Activated T-cell treated with anti-CD3 and anti-CD28 coated beads for 24 hours (primary cell): ENCODE results near the gene PHC3.

Experiments
- DNase-seq: peaks from one replicate; pipeline ENCODE4 v3.0.0-alpha.2; 2020; ENCODE audit warnings: low read depth

PHC3 gene

DNA sequence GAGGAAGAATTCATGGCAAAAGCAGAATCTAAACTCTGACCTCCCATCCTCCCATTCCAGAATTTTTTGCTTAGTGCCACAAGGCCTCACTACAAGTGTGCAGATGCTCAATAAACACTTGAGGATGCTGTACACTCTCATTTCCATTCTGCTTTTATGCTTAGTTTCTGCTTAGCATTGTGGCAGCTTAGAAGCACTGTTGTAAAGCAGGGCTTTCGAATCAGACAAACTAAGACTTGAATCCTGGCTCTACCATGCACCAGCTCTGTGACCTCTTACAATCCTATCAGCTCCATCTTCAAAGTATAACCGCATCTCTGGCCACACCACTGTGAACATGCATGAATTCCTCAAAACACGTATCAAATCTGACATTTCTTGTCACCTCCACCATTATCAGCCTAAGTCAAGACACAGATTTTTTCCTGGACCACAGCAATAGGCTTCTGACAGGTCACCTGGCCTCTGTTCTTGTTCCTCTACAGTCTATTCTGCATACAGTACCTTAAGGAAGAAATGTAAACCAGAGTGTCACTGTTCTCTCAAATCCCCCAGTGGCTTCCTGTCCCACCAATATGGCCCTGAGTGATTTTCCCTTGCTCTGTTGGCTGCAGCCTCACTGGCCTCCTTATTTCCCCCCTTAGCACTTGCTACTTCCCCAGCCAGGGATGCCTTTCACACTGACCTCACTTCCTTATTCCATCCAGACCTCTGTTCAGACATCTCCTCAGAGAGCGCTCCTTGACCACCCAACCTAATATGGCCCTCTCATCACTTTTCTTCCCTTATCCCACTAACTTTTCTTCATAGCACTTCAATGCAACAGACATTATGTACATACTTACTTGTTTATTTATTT is 8.1 kb upstream of the PHC3 start:
- DNase-seq, result no peak

DNA sequence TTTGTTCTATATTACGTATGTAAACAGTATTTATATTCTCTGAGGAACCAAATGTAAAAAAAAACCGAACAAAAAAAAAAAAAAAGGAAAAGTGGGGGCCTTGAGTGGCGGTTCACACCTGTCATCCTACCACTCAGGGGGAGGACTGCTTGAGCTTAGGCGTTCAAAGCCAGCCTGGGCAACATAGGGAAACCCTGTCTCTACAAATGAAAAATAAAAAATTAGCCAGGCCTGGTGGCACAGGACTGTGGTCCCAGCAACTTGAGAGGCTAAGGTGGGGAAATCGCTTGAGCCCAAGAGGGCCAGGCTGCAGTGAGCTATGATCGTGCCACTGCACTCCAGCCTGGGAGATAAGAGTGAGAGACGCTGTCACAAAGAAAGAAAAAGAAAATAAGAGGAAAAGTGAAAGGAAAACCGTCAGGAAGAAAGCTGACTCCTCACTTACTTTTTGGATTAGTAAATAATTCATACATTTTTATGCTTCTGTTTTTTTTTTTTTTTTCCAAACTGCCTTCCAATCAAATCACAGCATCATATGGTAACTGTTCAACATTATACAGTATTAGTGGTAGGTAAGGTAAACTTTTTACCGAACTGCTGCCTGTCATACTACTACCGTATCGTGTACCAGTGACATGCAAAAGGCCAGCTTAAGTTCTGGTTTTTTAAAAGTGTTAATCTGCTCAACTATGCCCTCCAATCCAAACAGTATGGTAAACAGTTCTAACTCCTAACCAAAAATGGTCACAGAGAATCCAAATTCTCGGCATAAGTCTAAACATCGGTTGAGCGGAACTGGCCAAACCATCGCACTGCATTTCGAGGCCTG is 1.2 kb downstream of the PHC3 start:
- no peak for DNase-seq

DNA sequence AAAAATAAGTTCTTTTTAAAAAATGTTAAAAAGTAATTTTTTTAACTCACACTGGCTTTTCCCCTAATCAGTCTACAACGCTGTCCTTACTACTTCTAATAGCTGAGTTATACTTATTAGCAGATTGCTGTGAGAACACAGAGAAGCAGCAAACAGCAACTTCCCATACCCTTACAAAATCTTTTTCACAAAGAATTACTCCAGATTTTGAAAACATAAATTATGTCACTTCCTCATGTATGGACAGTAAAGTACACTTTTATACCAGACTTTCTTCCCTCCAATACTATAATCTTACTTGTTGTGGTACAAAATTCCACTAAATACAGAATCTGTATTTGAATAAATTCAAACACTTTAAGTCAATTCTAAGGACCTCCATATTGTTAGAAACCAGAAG is 2.1 kb downstream of the PHC3 start:
- no peak for DNase-seq

DNA sequence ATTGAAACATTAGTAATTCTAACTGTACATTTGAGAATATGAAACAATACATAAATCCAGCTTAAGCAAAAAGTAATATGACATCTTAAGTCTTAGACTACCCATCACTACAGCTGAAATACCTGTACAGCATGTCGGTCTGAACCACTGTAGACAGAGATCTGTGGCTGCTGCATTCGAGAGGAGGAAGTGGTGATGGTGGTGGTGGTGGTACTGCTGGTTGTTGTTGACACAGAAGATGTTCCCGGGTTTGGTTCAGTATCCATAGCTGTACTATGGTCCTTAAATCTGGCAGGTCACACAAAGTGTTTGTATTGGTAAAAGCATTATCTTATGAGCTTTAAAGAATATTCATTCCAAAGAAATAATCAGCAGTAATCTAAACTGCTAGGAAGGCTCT is 2.9 kb downstream of the PHC3 start:
- peak; percentile 28 for DNase-seq

DNA sequence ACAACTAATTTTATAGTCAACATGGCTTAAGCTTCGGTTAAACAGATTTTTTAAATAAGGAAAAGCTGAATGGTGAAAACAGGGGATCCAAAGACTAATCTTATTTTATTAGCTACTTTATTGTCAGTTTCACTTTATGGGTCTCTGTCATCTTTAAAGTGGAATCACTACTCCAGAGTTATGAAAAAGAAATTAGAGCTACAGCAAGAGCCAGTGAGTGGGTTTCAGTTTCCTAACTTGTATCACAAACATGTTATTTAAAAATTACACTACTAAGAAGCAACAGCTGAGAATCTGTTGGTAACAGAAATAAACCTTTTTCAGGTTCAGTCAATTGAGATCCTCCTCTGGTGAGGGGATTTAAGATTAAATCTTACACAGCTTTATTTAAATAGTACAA is 10.0 kb downstream of the PHC3 start:
- no peak for DNase-seq

DNA sequence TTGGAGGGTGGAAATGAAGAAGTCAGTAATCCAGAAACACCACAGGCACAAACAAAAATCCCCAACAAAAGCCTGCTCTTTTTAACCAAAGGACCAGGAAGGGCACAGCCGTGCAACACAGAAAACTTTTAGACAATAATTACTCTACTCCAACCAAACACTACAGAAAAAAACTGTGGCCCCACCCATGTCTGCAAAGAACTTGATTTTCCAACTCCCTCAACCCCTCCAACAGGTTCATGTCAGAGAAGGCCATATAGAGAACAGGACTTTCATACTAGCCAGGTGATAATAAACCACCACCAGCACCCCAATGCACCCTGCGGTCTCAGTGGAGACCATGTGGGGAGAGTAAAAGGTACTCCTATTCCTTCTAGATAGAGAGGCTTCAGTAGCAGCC is 16.8 kb downstream of the PHC3 start:
- no peak for DNase-seq

DNA sequence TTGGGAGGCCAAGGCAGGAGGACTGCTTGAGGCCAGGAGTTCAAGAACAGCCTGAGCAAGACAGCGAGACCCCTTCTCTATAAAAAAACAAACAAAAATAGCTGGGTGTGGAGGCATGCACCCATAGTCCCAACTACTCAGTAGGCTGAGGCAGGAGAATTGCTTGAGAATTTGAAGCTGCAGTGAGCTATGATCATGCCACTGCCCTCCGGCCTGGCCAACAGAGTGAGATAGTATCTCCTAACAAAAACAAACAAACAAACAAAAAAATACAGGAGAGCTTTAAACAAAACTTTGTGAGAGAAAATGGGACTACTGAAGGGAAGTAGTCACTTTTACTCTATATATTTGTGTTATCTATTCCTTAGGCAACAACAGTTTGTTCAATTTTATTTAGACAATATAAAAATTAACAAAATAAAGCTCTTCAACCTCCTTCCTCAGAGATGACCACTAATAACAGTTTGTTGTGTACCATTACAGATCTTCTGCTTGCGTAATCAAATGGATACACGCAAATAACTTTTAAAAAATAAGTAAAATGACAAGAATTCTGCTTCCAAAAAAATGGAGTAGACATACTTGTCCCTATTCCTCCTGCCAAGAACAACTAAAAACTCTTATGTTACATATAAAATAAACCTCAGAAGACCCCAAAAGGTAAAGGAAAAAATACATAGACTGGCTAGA is 17.4 kb downstream of the PHC3 start:
- DNase-seq, result no peak

DNA sequence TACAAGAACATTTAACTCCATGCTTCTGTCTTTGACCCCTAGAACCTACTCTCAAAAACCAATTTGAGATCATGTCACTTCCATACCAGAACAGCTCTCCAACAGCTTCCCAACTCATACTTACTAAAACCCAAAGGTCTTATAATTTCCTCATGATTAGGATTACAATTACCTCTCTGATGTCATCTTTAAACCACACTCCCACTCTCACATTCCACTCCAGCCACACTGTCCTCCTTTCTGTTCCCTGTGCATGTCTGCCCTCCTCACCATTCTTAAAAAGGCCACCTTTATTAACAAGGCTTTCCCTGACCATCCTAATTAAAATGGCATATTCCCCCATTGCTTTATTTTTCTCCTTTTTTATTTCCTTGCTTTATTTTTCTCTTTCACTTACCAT is 18.9 kb downstream of the PHC3 start:
- no peak for DNase-seq

DNA sequence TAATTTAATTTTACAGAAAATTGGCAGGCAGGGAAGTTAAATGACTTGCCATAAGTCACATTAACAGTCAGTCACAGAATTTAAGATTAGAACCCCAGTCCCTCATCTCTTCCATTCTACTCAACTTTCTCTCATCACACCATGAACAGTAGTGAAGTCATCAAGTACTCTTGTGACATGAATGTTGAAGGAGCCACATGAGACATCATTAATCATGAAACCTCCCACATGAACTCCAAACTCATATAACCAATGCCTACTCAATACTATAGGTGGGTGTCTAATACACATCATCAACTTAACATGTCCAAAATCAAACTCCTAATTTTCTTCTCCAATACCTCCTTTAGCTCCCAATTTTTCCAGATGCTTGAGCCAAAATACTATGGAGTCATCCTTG is 19.5 kb downstream of the PHC3 start:
- DNase-seq, result no peak

DNA sequence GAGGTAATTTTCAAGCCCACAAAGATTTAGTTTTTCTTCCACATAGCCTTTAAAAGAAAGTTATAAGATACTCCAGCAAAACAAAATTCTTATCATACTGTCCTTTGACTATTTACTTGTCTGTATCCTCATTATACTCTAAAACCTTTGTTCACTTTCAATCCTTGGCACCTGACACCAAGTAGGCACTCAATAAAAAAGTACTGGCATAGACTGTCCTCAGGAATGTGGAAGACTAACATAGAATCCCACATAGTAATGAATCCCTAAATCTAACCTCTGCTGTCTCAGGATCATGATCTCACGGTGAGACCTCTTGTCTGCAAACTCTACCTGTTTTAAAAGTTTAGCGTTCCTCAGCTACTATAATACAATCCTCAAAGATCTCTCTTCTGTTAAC is 21.6 kb downstream of the PHC3 start:
- no peak for DNase-seq

DNA sequence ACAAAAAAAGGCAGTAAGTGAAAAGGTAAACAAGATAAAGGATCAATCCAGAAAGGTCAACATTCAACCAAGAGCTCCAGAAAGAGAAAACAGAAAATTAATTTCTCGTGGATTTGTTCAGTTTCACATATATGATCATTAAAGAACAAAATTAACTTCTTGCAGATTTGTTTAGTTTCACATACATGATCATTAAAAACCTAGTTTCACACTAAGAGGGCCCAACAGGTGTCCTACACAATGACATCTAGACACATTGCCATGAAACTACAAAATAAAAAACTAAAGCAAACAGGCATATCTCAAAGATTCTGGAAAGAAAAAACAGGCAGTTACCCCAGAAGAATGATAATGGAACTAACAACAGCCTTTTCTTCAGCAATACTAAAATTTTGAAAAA is 22.1 kb downstream of the PHC3 start:
- no peak for DNase-seq

DNA sequence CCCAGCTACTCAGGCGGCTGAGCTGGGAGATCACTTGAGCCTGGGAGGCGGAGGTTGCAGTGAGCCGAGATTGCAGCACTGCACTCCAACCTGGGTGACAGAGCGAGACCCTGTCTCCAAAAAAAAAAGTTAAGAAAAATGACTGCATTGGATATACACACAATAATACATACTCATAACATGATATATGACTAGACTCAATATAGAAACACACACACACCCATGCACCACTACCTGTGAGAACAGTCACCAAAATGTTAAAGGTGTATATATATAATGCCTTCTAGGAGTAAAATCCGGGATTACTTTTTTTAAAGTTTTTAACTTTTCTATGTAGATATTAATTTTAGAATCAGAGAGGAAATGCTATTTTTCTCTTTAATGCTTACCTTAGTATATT is 25.9 kb downstream of the PHC3 start:
- DNase-seq, result no peak

DNA sequence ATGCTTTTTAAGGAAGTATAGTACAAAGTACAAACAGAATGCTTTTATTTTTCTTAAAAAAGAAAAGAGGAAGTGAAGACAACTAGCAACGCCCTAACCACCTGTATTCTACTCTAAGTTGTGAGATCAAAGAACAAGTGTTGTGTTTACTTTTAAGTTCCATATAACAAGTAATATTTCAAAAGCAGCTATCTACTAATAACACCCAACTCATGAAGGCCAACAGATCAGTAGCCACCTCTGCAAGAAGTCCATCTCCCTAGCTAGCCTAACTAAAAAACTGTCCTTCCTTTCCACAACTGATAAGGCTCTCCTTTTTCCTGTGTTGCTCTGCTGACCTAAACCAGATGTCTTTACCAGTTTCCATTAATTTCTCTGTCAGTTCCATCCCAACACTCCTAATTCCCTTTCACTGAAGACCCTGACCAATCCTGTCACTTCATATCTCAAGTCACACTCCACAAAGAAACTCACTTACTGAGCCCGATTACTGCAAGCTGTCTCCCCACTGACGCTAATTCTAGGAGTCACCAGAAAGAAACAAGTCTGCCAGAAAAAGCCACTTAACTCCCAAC is 26.9 kb downstream of the PHC3 start:
- DNase-seq, result no peak

DNA sequence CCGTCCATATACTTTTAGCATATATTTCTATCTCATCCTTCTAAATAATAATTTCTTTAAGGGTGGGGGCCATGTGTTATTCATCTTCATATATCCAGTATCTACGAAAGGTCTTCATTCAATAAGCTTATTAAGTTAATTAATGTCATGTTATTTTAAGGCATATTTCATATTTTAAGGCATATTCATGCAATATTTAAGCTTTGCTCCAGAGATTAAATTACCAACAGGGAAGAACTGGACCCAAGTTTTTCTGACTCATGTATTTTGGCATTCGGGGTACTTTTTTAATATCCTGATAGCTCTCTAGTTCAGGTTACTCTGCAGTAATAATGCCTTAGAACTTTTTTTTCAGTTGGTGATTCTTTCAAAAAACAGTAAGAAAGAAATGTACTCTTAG is 27.4 kb downstream of the PHC3 start:
- DNase-seq, result no peak

DNA sequence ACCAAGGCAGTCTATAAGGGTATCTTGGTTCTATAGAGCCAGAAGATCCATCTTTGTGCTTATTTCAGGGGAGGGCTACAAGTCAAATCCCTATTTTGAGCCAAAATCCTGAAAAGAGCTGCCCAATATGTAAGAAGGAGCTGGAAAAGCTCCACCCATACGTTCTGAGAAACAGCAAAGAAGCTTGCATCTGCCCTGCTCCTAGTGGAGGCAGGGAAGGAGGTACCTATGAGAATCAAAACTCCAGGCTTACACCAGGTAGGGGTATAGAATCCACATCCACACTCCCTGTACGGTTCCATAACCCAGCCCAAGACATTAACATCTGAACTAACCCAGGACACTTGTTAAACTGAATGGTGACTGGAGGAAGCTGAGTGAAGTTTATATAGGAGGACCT is 30.0 kb downstream of the PHC3 start:
- DNase-seq, result no peak

DNA sequence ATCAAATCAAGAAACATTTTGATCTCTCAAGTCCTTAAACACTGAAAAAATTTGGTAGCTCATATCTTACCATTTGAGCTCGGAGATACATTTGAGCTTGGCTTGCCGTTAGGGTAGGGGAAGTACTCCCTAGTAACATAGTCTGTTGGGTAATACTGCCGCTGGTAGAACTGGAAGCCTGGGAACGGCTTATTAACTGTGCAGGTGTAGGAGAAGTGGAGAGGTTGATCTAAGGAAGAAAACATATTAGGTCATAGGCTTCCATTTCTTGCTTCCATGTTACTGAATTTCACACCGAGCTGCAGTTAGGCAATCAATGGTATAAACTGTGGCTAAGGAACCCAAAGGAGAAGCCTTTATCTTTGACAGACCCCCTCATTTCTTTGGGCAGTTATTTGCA is 32.5 kb downstream of the PHC3 start:
- DNase-seq, result no peak

DNA sequence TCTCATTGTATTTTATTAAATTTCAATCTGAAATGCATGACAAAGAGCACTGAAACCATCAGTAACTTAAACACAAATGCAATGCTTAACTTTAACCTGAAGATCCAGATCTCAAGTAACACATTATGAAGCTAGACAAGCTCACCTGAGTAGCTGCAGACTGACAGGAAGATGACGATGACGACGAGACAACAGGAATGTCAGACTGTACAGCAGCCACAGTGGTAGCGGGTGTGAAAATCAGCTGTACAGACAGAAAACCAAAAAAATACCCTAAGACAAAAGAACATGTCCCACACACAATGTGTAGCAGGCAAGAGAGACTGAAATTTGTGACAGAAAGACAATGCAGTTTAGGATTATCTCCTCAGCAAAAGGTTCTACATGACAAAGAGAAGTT is 36.3 kb downstream of the PHC3 start:
- DNase-seq, result no peak

DNA sequence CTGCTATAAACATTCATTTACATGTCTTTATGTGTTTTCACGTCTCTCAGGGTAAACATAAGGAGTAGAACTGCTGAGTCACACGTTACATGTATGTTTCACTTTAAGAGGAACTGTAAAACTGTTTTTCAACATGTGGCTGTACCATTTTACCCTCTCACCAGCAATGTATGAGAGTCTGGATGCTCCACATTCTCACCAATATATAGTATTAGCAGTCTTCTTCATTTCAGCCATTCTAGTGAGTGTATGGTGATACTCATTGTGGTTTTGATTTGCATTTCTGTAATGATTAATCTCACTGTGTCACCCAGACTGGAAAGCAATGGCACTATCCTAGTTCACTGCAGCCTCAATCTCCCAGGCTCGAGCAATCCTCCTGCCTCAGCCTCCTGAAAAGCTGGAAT is 37.1 kb downstream of the PHC3 start:
- DNase-seq, result no peak

DNA sequence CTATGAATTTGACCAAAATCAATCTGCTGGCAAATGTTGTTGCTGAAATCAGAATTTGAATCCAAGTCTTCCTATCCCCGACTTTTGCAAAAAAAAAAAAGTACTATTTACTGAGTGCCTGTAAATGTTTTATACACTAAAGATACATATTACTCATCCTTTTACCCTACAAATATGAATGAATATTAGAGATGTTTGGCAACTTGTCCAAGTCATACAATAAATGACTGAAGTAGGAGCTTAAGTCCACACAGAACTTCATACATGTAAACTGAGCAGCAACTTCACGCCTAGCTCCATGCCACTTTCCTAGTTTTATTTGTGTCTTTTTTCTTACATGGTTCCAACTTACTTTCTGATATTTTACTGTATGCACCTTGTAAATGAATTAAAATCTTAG is 39.2 kb downstream of the PHC3 start:
- no peak for DNase-seq

DNA sequence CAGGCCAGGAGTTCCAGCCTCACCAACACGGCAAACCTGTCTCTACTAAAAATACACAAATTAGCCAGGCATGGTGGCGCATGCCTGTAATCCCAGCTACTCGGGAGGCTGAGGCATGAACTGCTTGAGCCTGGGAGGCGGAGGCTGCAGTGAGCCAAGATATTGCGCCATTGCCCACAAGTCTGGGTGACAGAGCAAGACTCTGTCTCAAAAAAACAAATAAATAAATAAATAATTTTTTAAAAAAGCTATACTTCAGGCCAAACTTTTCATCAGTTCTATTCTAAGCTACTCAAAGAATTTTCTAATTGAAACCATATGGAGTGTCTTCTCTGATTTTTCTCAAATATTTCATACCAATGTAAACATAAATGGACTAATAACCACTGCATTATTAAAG is 43.5 kb downstream of the PHC3 start:
- no peak for DNase-seq

DNA sequence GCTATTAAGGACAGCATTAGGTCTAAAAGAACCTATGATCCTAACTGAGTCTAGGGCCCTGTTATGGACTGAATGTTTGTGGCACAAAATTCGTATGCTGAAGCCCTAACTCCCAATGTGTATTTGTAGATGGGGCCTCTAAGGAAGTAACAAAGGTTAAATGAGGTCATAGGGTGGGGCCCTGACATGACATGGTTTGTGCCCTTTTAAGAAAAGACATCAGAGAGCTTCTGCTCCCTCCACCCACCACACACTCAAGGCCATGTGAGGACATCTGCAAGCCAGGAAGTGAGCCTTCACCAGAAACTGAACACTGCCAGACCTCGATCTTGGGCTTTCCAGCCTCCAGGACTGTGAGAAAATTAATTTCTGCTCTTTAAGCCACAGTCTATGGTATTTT is 49.2 kb downstream of the PHC3 start:
- no peak for DNase-seq

DNA sequence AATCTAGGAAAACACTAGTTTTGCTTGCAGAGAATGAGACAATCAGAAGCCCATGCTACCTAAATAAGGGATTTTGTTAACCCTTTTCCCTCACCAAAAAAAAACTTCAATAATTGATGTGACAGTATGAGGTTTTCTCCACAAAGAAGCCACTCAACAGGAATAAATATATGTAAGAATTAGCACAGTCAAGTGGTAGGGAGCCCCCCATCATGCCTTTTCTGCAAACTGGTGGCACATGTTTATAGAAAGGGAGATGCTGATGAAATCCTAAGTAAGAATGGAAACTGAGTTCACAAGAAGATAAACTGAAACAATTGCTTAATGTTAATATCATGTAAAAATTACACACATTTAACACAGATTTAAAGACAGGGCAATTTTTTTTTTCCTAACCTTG is 51.0 kb downstream of the PHC3 start:
- no peak for DNase-seq

DNA sequence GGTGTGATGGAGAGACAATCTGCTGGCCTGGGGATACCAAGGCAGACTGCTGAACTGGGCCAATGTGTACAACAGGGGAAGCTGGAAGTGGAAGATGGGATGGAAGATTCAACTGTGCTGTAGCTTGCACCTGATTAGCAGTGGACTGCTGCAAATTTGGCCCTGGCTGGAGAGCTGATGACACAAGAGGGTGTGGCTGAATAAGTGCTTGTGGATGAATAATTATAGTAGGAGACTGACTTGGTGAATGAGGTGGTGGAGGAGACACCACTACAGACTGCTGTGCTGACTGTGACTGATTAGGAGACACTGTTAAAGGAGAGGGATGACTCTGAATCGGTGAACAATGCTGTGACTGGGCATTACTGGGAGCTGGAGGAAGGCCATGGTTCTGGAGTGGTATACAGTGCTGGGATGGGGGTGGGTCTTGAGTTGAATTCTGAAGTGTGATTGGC is 52.5 kb downstream of the PHC3 start:
- DNase-seq, result no peak
